Common myeloid progenitor, CD34-positive (primary cell): ENCODE measurements around the gene STIMATE.

ENCODE experiments used
- CTCF ChIA-PET: fragments of 350-600 bp; sonication (Branson Sonifier 250); formaldehyde crosslinking; loops from one replicate; lab custom pipeline; 2021; ENCODE audit warnings: antibody characterized with exemption; lab: Charles Lee
- POLR2A ChIA-PET: fragments of 350-600 bp; sonication (Branson Sonifier 250); formaldehyde crosslinking; loops from one replicate; lab custom pipeline; 2021; ENCODE audit warnings: antibody characterized with exemption; lab: Charles Lee
- DNase-seq, 3 donors: peaks; one replicate each; pipeline versions ENCODE4 v3.0.0 to v3.0.0-alpha.2; 2013
- H3K27ac ChIP-seq, 2 experiments: 1 replicate in 1 of 2; 2 replicates in 1 of 2; pipeline ENCODE4 v1.7.0; 2013; ENCODE audit warnings: inconsistent platforms in 2 of 2, low read length in 2 of 2, mild to moderate bottlenecking in 2 of 2, low read depth in 1 of 2, moderate library complexity in 1 of 2; ENCODE audit not compliant: severe bottlenecking in 2 of 2, insufficient read depth in 1 of 2, poor library complexity in 1 of 2
- H3K27me3 ChIP-seq, 5 experiments: replicated peaks in 2 of 5; 1 replicate in 3 of 5; 2 replicates in 2 of 5; pipeline versions ENCODE4 v1.6.1 to v1.7.0; 2013; ENCODE audit warnings: low read length in 4 of 5, mild to moderate bottlenecking in 2 of 5, moderate library complexity in 2 of 5, inconsistent platforms in 1 of 5; ENCODE audit not compliant: insufficient read depth in 5 of 5, control insufficient read depth in 4 of 5
- H3K36me3 ChIP-seq, 4 experiments: 1 replicate in 2 of 4; 2 replicates in 2 of 4; pipeline versions ENCODE4 v1.6.1 to v1.7.0; 2013; ENCODE audit warnings: low read length in 3 of 4, control low read depth in 1 of 4, mild to moderate bottlenecking in 1 of 4; ENCODE audit not compliant: control insufficient read depth in 4 of 4, insufficient read depth in 4 of 4
- H3K4me1 ChIP-seq, 4 experiments: 1 replicate in 3 of 4; 2 replicates in 1 of 4; pipeline versions ENCODE4 v1.6.1 to v1.7.1; 2013; ENCODE audit warnings: low read length in 3 of 4, mild to moderate bottlenecking in 3 of 4, control low read depth in 1 of 4, inconsistent platforms in 1 of 4, moderate library complexity in 1 of 4; ENCODE audit not compliant: control insufficient read depth in 4 of 4, insufficient read depth in 4 of 4; ENCODE audit errors: control extremely low read depth in 1 of 4
- H3K4me3 ChIP-seq, 7 experiments: 1 replicate in 4 of 7; 2 replicates in 3 of 7; pipeline versions ENCODE4 v1.5.1 to v1.7.0; 2013; ENCODE audit warnings: mild to moderate bottlenecking in 7 of 7, low read length in 6 of 7, moderate library complexity in 6 of 7, inconsistent platforms in 2 of 7, low read depth in 2 of 7, control low read depth in 1 of 7; ENCODE audit not compliant: insufficient read depth in 4 of 7, control insufficient read depth in 1 of 7; ENCODE audit errors: extremely low read depth in 1 of 7
- H3K9me3 ChIP-seq, 5 experiments: 1 replicate in 4 of 5; 2 replicates in 1 of 5; pipeline versions ENCODE4 v1.6.1 to v1.7.1; 2013; ENCODE audit warnings: low read length in 4 of 5, mild to moderate bottlenecking in 2 of 5, inconsistent platforms in 1 of 5, low read depth in 1 of 5, moderate library complexity in 1 of 5; ENCODE audit not compliant: control insufficient read depth in 4 of 5, insufficient read depth in 2 of 5; ENCODE audit errors: control extremely low read depth in 1 of 5
- WGBS: methylation state at CpG from one replicate; pipeline ENCODE4 v1.1.5; 2013; ENCODE audit not compliant: insufficient coverage; 5-methylcytosine and 5-hydroxymethylcytosine counted together

STIMATE gene

GRCh38 chr3:52841981-52842340 lies 55.4 kb downstream of the STIMATE start:
- ChIA-PET POLR2A (no interaction called here), CTCF (interaction anchor here (1.2 to 4.0 kb wide), 3 partner anchors 9 to 15 kb away, joined by 3 to 13 read pairs (median 4); no protein-coding TSS in a partner anchor)
- peaks cover 3 to 45% (median 27%) of the 10 kb centered on the region in 4 experiments for H3K36me3 ChIP-seq
- no peaks in the 10 kb centered on the region for H3K27me3 ChIP-seq
- no peak overlapping the region for H3K27ac ChIP-seq
- peaks cover 0 to 9% (median 6%) of the 10 kb centered on the region in 4 experiments for H3K4me1 ChIP-seq
- 89% methylated on average over 12 of the region's 12 CpGs for WGBS
- no peak for DNase-seq
- H3K9me3 ChIP-seq: no peaks in the 10 kb centered on the region
- H3K4me3 ChIP-seq: no peak overlapping the region

- H3K27ac ChIP-seq: no peak overlapping the region
- no peak overlapping the region for H3K4me3 ChIP-seq
- no peaks in the 10 kb centered on the region for H3K27me3 ChIP-seq
- H3K36me3 ChIP-seq: peaks cover 4 to 47% (median 27%) of the 10 kb centered on the region in 4 experiments
- H3K9me3 ChIP-seq: no peaks in the 10 kb centered on the region
- DNase-seq: no peak
- H3K4me1 ChIP-seq: peaks cover 0 to 5% (median 3%) of the 10 kb centered on the region in 4 experiments
- 99% methylated on average over 12 of the region's 12 CpGs for WGBS
- CTCF ChIA-PET: interaction anchor here (0.7 to 4.0 kb wide), 5 partner anchors 9 to 50 kb away, joined by 3 to 13 read pairs (median 4); no protein-coding TSS in a partner anchor
- POLR2A ChIA-PET: no interaction called here
Observed at GRCh38 chr3:52841211-52841980, 56.0 kb downstream of the STIMATE start.

- 92% methylated on average over 20 of the region's 23 CpGs for WGBS
- H3K4me1 ChIP-seq: no peaks in the 10 kb centered on the region
- no peaks in the 10 kb centered on the region for H3K9me3 ChIP-seq
- H3K4me3 ChIP-seq: no peak overlapping the region
- DNase-seq: no peak
- no peaks in the 10 kb centered on the region for H3K27me3 ChIP-seq
- POLR2A ChIA-PET: no interaction called here
- H3K27ac ChIP-seq: no peak overlapping the region
- H3K36me3 ChIP-seq: peaks cover 10 to 57% (median 30%) of the 10 kb centered on the region in 4 experiments
- CTCF ChIA-PET: interaction anchor here (1.5 to 4.0 kb wide), 3 partner anchors 10 to 52 kb away, joined by 4 to 13 read pairs (median 5); no protein-coding TSS in a partner anchor
Observed at GRCh38 chr3:52839892-52840545, 57.3 kb downstream of the STIMATE start.

- H3K4me1 ChIP-seq: no peaks in the 10 kb centered on the region
- no peaks in the 10 kb centered on the region for H3K9me3 ChIP-seq
- no peak for DNase-seq
- H3K4me3 ChIP-seq: no peak overlapping the region
- POLR2A ChIA-PET: no interaction called here
- H3K27ac ChIP-seq: no peak overlapping the region
- no peaks in the 10 kb centered on the region for H3K27me3 ChIP-seq
- WGBS: 86% methylated on average over 2 of the region's 2 CpGs
- H3K36me3 ChIP-seq: peaks cover 10 to 55% (median 29%) of the 10 kb centered on the region in 4 experiments
- CTCF ChIA-PET: interaction anchor here (1.1 to 4.0 kb wide), 4 partner anchors 11 to 19 kb away, joined by 3 to 13 read pairs (median 5); no protein-coding TSS in a partner anchor
Observed at GRCh38 chr3:52839268-52839575, 58.1 kb downstream of the STIMATE start.

GRCh38 chr3:52838561-52839267 lies 58.6 kb downstream of the STIMATE start:
- no peak for DNase-seq
- peaks cover 9 to 52% (median 27%) of the 10 kb centered on the region in 4 experiments for H3K36me3 ChIP-seq
- H3K4me3 ChIP-seq: no peak overlapping the region
- 91% methylated on average over 7 of the region's 8 CpGs for WGBS
- H3K27ac ChIP-seq: no peak overlapping the region
- H3K27me3 ChIP-seq: no peaks in the 10 kb centered on the region
- no peaks in the 10 kb centered on the region for H3K4me1 ChIP-seq
- POLR2A ChIA-PET: no interaction called here
- H3K9me3 ChIP-seq: no peaks in the 10 kb centered on the region
- CTCF ChIA-PET: interaction anchor here (1.0 to 2.0 kb wide), 5 partner anchors 10 to 231 kb away, joined by 3 to 5 read pairs (median 4); no protein-coding TSS in a partner anchor

- POLR2A ChIA-PET: no interaction called here
Observed at GRCh38 chr3:52836986-52837385, 60.4 kb downstream of the STIMATE start.

More at GRCh38 chr3:52836986-52837385, 60.4 kb downstream of the STIMATE start:
- Histone ChIP-seq H3K4me1 (no peaks in the 10 kb centered on the region), H3K9me3 (no peaks in the 10 kb centered on the region), H3K27me3 (no peaks in the 10 kb centered on the region), H3K4me3 (no peak overlapping the region), H3K27ac (no peak overlapping the region), H3K36me3 (peaks cover 5 to 44% (median 21%) of the 10 kb centered on the region in 4 experiments)
- DNase-seq: no peak
- WGBS: 100% methylated on average over 4 of the region's 4 CpGs
- CTCF ChIA-PET: interaction anchor here (0.8 to 1.2 kb wide), 4 partner anchors 9 to 18 kb away, joined by 3 read pairs; no protein-coding TSS in a partner anchor
